Effector memory CD8-positive, alpha-beta T cell (primary cell): Measurements from ENCODE around the gene DNAJC13.

Experiments
- ATAC-seq: fragments of 150-1000 bp; cut with Tn5 transposase; replicated peaks from 2 replicates; pipeline ENCODE4 v1.10.0; 2021; ENCODE audit warnings: mild to moderate bottlenecking, moderate library complexity
- DNase-seq, 3 experiments: peaks; one replicate each; pipeline ENCODE4 v3.0.0; 2021
- H3K27ac Mint-ChIP-seq, 2 donors: one replicate each; pipeline ENCODE4 v1.8.0; 2022; ENCODE audit warnings: mild to moderate bottlenecking in 2 of 2, mixed read lengths in 2 of 2, moderate library complexity in 2 of 2
- H3K27me3 Mint-ChIP-seq, 2 donors: one replicate each; pipeline ENCODE4 v1.8.0; 2022; ENCODE audit warnings: mixed read lengths in 2 of 2
- H3K36me3 Mint-ChIP-seq: one replicate; pipeline ENCODE4 v1.8.0; 2022; ENCODE audit warnings: mild to moderate bottlenecking, moderate library complexity, mixed read lengths; ENCODE audit not compliant: insufficient read depth
- H3K4me1 Mint-ChIP-seq, 2 donors: one replicate each; pipeline ENCODE4 v1.8.0; 2022; ENCODE audit warnings: low read depth in 2 of 2, mixed read lengths in 2 of 2
- H3K4me3 Mint-ChIP-seq, 2 donors: one replicate each; pipeline ENCODE4 v1.8.0; 2022; ENCODE audit warnings: mild to moderate bottlenecking in 2 of 2, mixed read lengths in 2 of 2, moderate library complexity in 2 of 2
- H3K9me3 Mint-ChIP-seq, 2 donors: one replicate each; pipeline ENCODE4 v1.8.0; 2022; ENCODE audit warnings: mixed read lengths in 2 of 2

The DNAJC13 gene

DNA sequence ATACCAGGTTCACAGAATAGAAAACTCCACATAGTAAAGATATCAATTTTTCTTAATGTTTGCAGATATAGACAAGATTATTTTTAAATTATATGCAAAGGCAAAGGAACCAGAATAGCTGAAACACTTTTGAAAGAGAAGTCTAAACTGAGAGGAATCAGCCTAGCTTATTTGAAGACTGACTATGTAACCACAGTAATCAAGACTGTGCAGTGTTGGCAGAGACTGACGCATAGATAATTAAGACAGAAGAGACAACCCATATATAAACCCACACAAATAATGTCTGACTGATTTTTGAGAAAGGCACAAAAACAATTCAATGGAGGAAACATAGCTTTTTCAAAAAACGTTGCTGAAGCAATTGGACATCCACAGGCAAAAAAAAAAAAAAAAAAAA is 151.1 kb downstream of the DNAJC13 start:
- H3K27me3 Mint-ChIP-seq = no peaks in the 10 kb centered on the region
- no peak for DNase-seq
- H3K4me3 Mint-ChIP-seq = no peak overlapping the region
- peaks cover 7% of the 10 kb centered on the region for H3K36me3 Mint-ChIP-seq
- H3K4me1 Mint-ChIP-seq = no peaks in the 10 kb centered on the region
- ATAC-seq = no peak
- H3K9me3 Mint-ChIP-seq = no peaks in the 10 kb centered on the region
- H3K27ac Mint-ChIP-seq = peak overlapping the region in 1 of 2 donors; percentile 19

DNA sequence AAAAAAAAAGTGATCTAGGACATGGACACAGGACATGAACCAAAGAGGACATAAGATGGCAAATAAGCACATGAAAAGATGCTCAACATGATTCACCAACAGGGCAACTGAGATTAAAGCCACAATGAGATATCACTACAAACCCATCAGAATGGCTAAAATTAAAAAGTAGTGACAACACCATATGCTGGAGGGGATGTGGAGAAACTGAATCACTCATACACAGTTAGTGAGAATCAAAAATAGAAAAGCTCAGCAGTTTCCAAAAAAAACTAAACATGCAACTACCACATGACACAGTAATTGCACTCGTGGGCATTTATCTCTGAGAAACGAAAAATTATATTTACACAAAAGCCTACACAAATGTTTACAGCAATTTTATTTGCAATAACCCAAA is 151.9 kb downstream of the DNAJC13 start:
- H3K27ac Mint-ChIP-seq = no peak overlapping the region
- no peaks in the 10 kb centered on the region for H3K9me3 Mint-ChIP-seq
- DNase-seq = no peak
- no peak overlapping the region for H3K4me3 Mint-ChIP-seq
- no peaks in the 10 kb centered on the region for H3K27me3 Mint-ChIP-seq
- no peaks in the 10 kb centered on the region for H3K4me1 Mint-ChIP-seq
- peaks cover 7% of the 10 kb centered on the region for H3K36me3 Mint-ChIP-seq
- no peak for ATAC-seq

DNA sequence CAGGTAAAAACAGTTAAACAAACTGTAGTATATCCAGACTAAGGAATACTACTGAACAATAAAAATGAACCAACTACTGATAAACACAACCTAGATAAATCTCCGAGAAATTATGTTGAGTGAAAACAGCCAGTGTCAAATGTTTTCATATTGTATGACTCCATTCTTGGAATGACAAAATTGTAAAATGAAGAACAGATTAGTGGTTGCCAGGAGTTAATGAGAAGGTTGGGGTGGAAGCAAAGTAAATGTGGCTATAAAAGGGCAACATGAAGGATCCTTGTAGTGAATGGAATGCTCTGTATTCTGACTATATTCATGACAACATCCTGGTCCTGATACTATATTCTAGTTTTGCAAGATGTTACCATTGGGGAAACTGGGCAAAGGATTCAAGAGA is 152.3 kb downstream of the DNAJC13 start:
- Mint-ChIP-seq H3K27me3 (no peaks in the 10 kb centered on the region), H3K9me3 (no peaks in the 10 kb centered on the region), H3K36me3 (peaks cover 7% of the 10 kb centered on the region), H3K4me1 (no peaks in the 10 kb centered on the region), H3K4me3 (no peak overlapping the region), H3K27ac (no peak overlapping the region)
- ATAC-seq (no peak), DNase-seq (no peak)

DNA sequence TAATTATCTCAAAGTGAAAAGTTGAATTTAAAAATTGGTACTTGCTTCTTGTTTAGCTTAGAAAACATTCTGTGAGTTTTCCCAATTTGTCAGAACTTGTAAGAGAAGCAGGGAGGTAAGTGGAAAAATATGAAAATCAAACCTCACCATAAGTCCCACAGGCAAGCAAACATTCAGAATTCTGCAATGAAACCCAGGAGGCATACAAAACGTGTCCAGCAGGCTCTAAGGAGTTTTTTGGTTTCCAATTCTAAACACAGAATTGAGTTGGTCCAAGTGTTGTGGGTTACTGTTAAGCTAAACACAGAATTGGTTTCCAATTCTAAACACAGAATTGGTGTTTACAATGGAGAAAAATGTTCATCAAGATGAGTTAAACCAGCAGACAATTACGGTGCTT is 152.7 kb downstream of the DNAJC13 start:
- ATAC-seq = no peak
- no peak overlapping the region for H3K4me3 Mint-ChIP-seq
- no peak for DNase-seq
- no peaks in the 10 kb centered on the region for H3K9me3 Mint-ChIP-seq
- H3K36me3 Mint-ChIP-seq = peaks cover 9% of the 10 kb centered on the region
- H3K27ac Mint-ChIP-seq = no peak overlapping the region
- H3K27me3 Mint-ChIP-seq = no peaks in the 10 kb centered on the region
- no peaks in the 10 kb centered on the region for H3K4me1 Mint-ChIP-seq

DNA sequence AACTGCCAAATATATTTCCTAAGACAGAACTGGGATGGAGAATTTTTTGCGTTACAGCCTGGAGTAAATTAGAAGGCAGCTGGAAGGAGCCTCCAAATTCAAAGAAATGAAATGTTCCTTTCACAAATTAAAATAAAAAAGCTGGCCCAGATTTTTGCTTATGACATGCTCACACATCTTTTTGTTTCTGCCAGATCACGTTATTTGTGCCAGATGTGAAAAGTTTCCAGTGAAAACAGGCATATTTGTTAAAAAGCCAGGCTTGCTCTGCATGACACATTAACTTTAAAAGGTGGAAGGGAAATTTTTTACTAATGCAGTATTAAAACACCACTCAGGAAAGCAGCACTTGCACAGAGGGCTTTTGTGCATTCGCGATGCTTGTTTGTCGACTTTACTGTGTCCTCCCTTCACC is 156.5 kb downstream of the DNAJC13 start:
- Mint-ChIP-seq H3K36me3 (peaks cover 18% of the 10 kb centered on the region), H3K27me3 (no peaks in the 10 kb centered on the region), H3K27ac (no peak overlapping the region), H3K9me3 (no peaks in the 10 kb centered on the region), H3K4me1 (no peaks in the 10 kb centered on the region), H3K4me3 (no peak overlapping the region)
- DNase-seq (no peak), ATAC-seq (no peak)

DNA sequence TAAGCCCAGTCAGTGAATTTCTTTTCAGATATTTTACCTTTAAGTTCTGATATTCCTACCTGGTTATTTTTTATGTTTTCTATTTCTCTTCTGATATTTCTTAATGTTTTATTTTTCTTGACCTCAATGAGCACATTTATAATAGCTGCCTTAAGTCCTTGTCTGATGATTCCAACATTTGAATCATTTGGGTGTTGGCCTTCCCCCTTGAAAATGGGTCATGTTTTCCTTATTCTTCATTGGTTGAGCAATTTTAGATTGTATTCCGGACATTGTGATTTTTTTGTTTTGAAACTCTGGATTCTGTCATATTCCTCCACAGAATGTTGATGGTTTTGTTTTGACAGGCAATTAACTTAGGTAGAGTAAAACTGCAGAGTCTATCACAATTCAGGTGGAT is 170.1 kb downstream of the DNAJC13 start:
- H3K36me3 Mint-ChIP-seq = no peaks in the 10 kb centered on the region
- no peaks in the 10 kb centered on the region for H3K4me1 Mint-ChIP-seq
- H3K27ac Mint-ChIP-seq = no peak overlapping the region
- DNase-seq (no peak), ATAC-seq (no peak)
- H3K27me3 Mint-ChIP-seq = no peaks in the 10 kb centered on the region
- H3K4me3 Mint-ChIP-seq = no peak overlapping the region
- H3K9me3 Mint-ChIP-seq = no peaks in the 10 kb centered on the region
